Uterus (tissue), 2 donors: Measurements from ENCODE around the gene CXCR6.

Source experiments
- CTCF ChIP-seq, 4 experiments: fragments of 200-600 bp in 2 of 4; fragments of 450-650 bp in 2 of 4; sonication (generic) in 2 of 4; IDR thresholded peaks; one replicate each; pipeline ENCODE4 v1.5.1; 2016 to 2019; ENCODE audit warnings: antibody characterized with exemption in 4 of 4, mild to moderate bottlenecking in 2 of 4, moderate library complexity in 1 of 4
- POLR2A ChIP-seq, 2 donors: fragments of 450-650 bp; IDR thresholded peaks; one replicate each; pipeline ENCODE4 v1.6.1; 2016; ENCODE audit warnings: antibody characterized with exemption in 2 of 2, mild to moderate bottlenecking in 1 of 2, moderate library complexity in 1 of 2

GRCh38 chr3:45915518-45916231, 27.6 kb upstream of the CXCR6 start:
- TF ChIP-seq POLR2A (IDR thresholded peaks at IDR 0.05) (no peak), CTCF (IDR thresholded peaks at IDR 0.05) (no peak)
